ENCODE results near the gene SLC45A1. TPM values are rescaled to one million over a fixed set of nuclear protein-coding genes. Genes with fewer than 3 reads are reported as not detected.
"Not testable (repeated sequence)": the region's sequence is repeated elsewhere in the genome, so short reads cannot be mapped to it uniquely, and the experiment has no call there.

The SLC45A1 gene
- total RNA-seq = 0.51 and 1.1 TPM in 2 replicates

DNA sequence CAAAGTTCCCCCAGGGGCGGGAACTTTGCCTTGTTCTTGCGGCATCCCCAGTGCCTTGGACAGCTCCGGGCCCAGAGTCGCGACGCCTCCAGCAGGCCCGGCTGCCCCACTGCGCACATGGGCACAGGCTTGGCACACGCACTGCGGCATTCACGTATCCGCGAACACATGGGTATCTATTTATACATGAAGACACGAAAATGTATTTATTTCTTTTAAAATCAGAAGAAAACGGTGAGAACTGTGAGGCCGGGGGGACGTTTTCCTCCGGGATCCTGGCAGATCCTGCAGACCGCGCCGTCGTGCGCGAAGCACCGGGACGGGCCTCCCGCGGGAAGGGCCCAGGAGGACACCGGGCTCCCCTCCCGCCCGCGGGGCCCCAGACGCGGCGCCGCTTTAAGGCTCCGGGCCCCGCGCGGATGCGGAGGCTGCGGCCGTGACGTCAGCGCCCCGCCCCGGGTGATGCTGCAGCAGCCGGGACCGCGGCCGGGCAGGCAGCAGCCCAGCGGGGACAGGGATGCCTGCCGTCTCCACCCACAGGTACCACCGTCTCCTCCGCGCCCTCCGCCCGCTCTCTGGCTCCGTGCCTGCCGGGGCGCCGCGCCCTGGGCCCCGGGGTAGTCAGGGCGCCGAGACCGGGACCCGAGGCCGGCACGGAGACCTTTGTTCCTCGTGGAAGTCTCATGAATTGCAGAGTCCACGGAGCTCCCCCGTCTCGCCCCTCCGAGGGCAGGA, at the start of gene SLC45A1:
SLC45A1 (plus strand) TSS at position 468 of the 735 bp plus-strand sequence. CDS start 6,216 bp downstream, outside the sequence.
- DNase-seq (ENCODE audit: low read depth in 2 of 2) = peak; percentile 4 to 72

DNA sequence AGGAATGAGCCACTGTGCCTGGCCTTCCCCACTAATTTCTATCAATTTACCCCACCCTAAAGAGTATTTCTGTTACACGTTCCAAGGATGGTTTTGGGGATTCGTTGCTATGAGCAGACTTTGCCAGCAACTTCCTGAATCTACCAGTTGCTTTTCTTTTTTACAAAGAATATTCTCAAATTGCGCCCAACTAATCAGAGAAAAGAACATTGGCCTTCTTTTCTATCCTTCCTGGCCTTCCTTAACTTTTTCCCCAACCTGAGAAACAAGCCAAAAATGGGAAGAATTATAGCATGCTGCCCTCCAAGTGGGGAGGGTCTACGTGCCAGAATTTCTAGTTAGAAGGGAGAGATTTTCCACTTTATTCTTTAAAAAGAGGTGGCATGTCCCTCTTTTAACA, 44.9 kb upstream of the SLC45A1 start:
- DNase-seq (ENCODE audit: low read depth in 2 of 2) = no peak

DNA sequence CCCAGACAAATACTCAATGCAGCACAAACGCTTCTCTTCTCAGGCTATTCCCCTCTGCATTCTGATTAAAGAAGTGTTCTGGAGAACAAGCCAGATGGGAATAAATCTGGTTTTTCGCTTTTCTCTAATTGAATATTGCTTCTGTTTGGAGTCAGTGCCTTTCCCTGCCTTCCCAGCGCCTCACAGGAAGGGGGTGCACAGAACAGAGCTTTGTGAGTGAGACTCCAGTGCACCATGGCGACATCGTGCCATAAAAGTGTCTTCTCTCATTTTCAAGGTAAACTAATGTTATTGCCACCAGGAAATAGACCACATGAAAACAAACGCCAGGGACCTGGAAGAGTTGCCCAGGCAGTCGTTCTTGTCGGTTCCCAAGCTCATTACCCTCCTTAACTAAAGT, 43.6 kb upstream of the SLC45A1 start:
- no peak for DNase-seq (ENCODE audit: low read depth in 2 of 2)

DNA sequence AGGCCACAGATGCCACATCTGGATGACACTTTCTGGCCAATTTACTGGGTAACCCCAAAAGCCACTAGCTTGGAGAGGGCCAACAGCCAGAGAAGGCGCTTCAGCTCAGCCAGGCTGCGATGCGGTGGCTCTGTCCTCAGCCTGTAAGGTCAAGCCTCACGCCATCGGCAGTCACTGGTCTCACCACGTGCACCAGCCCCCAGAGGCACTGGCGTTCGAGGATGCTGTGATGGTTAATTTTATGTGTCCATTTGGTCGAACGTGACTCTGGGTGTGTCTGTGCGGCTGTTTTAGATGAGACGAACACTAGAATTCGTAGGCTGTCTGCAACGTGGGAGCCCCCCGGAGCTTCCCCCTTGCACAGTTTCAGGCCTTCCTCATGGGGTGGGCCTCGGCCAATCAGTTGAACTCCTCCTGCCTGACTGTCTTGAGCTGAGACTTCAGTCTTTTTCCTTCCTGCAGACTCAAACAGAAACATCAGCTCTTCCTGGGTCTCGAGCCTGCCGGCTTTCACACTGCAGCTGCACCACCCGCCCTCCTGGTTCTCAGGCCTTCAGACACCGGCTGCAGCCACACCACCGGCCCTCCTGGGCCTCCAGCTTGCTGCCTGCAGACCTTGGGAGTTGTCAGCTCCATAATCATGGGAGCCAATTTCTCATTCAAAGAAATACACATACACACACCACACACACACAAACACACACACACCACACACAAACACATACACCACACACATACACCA, 41.6 kb upstream of the SLC45A1 start:
- DNase-seq (ENCODE audit: low read depth in 2 of 2) = no peak

DNA sequence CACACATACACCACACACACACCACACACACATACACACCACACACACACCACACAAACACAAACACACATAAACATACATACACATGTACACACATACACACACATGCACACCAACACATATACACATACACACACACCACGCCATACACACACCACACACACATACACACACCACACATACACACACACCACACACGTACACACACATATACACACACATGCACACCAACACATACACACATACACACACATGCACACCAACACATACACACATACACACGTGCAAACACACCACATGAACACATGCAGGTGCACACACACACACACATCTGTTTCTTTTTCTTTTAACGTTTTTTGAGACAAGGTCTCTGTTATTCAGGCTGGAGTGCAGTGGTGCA, 41.0 kb upstream of the SLC45A1 start:
- no peak for DNase-seq (ENCODE audit: low read depth in 2 of 2)

DNA sequence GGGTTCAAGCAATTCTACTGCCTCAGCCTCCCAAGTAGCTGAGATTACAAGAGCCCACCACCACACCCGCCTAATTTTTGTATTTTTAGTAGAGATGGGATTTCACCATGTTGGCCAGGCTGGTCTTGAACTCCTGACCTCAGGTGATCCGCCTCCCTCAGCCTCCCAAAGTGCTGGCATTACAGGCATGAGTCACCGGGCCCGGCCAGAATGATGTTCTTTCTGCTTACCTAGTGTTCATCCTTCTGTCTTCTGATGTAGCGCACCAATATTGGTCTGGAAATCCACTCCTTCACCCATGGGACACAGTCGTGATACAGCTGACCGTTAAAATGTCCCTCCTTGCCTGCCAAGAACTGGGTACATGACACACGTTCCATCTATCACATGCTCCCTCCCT, 39.2 kb upstream of the SLC45A1 start:
- DNase-seq (ENCODE audit: low read depth in 2 of 2) = not testable (repeated sequence)

DNA sequence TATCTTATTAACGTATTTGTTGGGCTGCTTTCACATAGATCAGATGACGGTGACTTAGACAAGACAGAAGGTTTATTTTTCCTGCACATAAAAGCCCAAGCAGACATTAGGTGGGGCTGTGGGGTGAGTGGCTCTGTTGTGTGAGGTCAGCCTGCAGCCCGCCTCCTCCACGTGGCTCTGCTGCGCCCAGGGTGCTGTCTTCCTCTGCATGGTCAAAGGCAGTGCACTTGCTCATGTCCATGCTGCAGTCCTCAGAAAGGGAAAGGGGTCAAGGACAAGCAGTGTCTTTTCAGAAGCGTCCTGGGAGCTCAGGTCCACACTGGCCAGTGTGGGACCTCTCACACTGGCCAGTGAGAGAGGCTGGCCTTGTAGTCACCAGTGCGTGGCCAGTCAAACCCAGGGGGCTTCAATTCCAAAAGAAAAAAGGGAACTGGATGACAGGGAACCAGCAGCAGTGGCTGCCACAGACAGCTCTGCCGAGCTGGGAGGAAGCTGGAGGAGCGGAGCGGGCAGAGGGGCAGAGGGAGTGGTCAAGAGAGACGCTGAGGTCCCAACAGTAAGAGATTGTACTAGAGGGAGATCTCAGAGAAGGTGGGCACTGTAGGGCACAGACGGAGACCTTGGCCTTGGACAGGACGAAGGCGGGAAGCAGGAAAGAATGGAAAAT, 35.9 kb upstream of the SLC45A1 start:
- DNase-seq (ENCODE audit: low read depth in 2 of 2) = no peak

DNA sequence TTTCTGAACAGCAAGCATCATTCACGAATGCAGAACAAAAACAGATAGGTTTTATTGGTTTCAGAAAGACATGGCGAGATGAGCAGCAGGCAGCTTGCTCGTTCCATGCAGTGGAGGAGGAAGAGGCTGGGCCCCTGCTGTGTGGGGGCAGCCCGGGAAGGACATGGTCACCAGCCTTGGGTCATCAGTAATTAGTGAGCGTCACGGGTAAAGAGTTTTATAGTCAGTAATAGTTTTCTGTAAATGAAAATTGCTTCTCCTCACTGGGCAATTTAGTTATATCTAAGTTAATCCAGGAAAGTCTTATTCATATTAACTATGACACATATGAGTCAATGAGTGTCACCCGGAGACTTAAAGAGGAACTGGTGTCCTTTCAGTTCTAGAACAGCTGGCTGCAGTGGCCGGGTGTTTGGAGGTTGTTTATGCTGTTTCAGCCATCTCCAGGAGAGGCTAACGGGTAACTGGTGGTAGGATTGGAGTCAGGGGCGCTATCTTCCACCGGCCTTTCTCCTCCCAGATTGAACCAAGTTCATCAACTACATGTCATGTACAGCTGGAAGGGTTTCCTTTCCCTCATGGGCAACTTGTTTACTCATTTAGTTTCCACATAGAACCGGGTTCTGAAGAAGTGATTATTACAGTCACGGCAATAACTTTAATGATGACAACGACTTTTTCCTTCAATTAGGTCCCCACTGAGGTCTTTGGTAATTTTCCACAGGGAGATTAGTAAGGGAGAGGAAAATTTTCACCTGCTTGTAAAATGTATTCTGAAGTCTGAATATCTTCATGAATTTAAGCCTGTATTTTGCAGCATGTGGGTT, 34.6 kb upstream of the SLC45A1 start:
- no peak for DNase-seq (ENCODE audit: low read depth in 2 of 2)

DNA sequence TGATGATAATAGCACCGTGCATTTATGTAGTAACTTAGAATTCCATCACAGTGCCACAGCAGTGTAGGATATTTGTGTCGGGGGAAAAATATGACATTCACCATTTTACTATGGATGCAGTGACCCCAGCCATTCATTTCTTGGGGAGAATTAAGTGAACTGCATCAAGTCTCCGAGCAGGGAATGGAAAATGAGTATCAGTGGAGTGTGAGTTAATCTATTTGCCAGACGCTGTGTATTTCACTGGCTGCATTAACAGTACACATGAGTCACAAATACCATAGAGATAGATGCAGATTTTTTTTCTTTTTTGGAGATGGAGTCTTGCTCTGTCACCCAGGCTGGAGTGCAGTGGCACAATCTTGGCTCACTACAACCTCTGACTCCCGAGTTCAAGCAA, 33.8 kb upstream of the SLC45A1 start:
- no peak for DNase-seq (ENCODE audit: low read depth in 2 of 2)

DNA sequence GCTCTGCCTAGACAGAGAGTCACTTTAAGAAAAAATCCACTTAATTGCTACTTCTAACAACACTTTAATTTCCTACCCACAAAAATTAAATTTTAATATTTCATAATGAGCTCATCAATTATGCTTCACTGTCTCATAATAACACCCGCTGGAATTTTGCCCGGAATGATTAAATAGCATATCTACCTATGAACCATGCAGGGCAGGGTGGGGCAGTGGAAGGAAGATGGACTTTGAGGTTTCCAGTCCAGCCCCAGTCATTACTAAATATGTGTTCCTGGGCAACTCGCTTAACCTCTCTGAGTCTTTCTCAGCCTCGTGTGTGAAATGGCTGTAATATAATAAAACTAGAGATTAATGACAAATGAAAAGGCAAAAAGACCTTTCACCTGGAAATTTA, 32.8 kb upstream of the SLC45A1 start:
- DNase-seq (ENCODE audit: low read depth in 2 of 2) = no peak

DNA sequence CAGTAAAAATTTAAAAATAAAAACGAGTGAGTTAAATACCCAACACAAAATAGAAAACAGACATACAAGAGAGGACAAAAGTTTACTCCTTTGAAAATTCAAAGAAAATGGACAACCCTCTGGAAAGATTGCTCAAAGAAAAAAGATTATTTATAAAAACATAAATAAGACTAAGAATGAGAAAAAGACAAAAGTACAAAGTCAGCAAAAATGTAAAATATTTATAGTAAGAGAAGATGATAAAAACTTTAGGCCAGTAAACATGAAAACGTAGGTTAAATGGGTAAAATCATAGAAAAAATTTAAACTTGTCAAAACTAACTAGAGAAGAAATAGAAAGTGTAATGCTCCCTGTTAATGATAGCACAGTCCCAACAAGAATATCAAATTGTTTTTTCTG, 31.9 kb upstream of the SLC45A1 start:
- DNase-seq (ENCODE audit: low read depth in 2 of 2) = no peak

DNA sequence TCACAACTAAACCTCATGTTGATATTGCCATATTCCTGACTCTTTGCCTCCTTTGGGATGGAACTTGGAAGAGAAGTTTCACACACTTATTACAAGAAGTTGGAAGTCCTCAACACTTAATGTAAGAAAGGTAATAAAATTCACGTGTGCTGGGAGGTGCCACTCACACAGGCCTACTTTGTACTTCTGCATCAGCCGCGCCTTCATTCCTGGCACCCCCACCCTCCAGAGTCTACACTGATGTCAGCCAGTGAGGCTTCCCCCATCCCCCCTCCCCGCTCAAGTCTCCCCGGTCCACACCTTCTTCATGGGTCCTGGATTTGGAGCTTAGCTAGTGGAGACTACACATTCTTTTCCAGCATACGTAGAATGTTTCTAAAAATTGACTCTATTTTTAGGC, 24.8 kb upstream of the SLC45A1 start:
- DNase-seq (ENCODE audit: low read depth in 2 of 2) = no peak

DNA sequence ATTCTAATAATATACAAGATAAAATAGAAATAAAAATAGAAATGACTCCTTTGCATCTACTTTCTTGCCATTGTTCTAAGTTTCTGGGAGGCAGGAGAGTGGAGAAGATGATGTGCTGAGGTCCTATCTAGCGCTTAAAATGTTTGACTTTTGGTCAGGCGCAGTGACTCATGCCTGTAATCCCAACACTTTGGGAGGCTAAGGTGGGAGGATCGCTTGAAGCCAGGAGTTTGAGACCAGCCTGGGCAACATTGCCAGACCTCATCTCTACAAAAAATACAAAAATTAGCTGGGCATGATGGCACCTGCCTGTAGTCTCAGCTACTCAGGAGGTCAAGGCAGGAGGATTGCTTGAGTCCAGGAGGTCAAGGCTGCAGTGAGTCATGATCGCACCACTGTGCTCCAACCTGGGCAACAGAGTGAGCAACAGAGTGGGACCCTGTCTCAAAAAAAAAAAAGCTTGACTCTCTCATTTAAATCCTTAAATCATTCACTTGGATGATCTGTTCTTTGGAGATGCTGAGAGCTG, 24.2 kb upstream of the SLC45A1 start:
- no peak for DNase-seq (ENCODE audit: low read depth in 2 of 2)

DNA sequence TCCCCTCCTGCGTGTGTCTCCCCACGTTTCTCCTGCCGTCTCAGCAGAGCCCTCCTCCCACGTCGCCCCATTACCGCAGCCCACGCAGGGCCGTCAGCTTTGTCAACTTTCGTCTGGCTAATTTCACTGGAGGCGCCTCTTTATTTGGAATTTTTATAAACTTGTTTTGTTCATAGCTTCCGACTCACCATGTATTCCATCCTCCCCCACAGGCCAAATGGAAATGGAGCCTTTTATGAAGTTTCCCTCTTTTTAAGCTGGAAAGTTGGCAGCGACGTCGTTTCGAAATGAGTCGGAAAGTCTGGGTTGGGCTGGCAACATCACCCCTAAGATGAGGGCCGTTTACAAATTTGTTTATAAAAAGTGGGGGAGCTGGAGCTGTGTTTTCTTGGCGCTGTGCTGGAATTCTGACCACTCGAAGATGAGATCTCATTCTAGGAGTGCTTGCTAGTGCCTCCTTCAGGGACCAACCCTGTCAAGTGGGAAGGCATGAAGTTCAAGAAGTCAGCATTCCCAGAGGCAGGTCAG, 23.7 kb upstream of the SLC45A1 start:
- peak in 1 of 2 donors; percentile 18 for DNase-seq (ENCODE audit: low read depth in 2 of 2)

DNA sequence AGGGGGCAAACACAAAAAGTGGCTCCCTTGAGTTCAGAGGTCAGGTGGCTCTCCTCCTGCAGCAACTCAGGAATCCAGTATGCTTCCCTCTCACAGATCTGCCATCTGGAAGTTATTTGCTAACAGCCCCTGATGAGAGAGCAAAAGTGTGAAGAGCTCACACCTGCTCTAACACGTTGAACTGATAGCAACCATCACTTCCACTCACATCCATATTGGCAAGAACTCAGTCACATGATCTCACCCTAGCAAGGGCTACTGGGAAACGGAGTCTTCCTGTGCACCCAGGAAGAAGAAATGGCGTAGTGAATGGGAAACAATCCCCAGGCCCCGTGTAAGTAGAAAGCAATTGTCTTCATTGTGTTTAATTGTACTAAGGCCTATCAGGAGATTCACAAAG, 20.7 kb upstream of the SLC45A1 start:
- DNase-seq (ENCODE audit: low read depth in 2 of 2) = no peak

DNA sequence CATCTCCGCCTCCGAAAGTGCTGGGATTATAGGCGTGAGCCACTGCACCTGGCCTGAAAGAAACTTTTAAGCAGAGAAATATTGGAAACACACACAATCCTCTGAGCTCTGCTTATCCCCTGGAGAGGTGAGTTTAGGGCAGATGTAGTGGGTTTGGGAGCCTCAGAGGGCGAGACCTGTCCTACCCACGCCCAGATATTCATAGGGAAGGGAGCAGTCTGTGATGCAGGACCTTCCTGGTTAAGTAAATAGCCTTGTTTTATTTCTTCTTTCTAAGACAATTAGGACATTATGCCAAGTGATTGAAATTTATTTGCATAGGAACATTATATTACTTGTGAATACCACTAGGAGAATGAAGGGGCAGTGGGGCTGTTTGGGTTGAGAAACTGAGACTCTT, 18.0 kb upstream of the SLC45A1 start:
- no peak for DNase-seq (ENCODE audit: low read depth in 2 of 2)

DNA sequence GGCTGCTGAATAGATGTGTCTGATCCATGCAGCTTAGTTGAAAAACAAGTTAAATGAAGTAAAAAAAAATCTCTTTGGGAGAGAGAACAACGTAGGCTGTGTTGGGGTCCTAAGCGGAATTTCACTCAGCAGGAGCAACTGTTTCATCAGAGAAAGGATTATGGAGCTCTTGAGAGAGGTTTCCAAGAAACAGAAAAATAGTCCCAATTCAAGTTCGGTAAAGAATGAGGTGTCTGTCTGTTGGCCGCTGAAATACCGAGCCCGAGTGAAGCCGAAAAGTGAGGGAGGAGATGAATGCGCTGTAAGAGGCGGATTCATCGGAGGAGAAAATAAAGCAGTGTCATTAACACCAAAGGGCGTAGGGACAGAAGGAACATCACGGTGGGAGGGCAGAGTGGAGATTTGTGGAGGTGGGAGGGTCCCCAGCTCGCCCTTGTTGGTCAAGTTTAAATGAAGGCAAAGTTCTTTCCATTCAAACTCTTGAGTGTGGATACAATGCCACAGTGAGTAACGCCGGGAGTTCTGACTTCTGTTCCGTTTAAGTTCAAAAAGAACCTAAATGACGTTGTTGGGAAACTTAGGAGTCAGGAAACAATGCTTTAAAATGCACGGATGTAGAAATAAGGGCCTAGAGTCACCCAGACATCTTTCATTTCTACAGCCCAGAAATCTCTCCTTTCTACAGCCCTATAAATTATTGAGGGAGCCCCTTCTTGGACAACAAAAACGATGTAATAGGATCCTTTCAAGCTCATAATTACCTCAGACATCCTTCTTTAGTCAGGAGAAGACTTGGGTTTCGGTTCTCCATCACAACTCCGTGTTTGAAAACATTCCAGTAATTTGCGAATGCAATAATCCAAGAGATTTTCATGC, 15.6 kb upstream of the SLC45A1 start:
- DNase-seq (ENCODE audit: low read depth in 2 of 2) = no peak

DNA sequence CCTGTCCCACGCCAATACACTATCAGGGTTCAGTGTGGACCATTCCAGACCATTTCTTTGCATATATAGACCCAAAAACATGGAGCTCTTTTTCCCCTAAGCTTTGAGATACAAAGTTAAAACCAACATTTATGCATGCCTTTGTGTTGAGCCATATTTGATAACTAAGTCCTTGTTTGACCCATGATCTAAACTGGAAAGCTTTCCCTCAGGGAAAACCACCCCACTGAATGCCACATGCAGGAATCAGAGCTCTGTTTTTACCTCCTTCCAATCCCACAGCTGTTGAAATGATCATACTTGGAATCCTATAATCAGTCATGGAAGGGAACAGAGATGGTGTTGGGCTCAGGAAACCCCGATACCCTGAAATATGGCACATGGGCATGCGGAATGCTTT, 14.8 kb upstream of the SLC45A1 start:
- DNase-seq (ENCODE audit: low read depth in 2 of 2) = no peak

DNA sequence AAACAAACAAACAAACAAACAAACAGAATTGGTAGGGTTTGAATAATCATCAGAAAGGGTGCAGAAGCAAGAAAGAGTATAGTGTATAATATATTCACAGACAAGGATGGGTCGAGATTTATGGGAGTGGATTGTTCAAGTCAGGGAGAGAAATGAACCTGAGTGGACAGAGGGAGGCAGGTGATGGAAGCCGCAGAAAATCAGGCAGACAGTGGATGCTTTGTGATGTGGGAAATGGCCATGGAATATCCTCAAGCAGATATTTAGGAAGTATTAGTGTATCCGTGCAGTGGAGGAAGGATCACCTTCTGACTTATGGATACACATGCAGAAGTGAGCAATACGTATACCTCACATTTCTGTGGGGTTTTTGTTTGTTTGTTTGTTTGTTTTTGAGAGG, 14.0 kb upstream of the SLC45A1 start:
- no peak for DNase-seq (ENCODE audit: low read depth in 2 of 2)

DNA sequence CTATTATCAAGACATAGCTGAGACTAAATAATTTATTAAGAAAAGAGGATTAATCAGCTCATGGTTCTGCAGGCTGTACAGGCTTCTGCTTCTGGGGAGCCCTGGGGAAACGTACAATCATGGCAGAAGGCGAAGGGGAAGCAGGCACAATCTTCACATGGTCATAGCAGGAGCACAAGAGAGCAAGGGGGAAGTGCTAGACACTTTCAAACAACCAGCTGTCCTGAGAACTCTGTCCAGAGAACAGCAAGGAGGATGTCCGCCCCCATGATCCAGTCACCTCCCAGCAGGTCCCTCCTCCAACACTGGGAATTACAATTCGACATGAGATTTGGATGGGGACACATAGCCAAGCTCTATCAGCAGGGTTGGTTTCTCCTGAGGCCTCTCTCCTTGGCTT, 10.3 kb upstream of the SLC45A1 start:
- no peak for DNase-seq (ENCODE audit: low read depth in 2 of 2)

All from dermis microvascular lymphatic vessel endothelial cell (primary cell).